HG02970 (cell line): ENCODE results near the gene CILP.

Experiments used
- ATAC-seq: cut with Tn5 transposase; IDR thresholded peaks from one replicate; pipeline ENCODE4 v1.9.1; 2021; ENCODE audit warnings: mild to moderate bottlenecking, moderate library complexity, moderate number of reproducible peaks; ENCODE audit not compliant: unreplicated experiment, low FRiP score

Gene CILP

GRCh38 chr15:65163041-65163440 is 48.2 kb downstream of the CILP start:
- ATAC-seq = no peak

GRCh38 chr15:65156692-65157091 is 54.6 kb downstream of the CILP start:
- ATAC-seq = no peak

GRCh38 chr15:65154720-65155119 is 56.6 kb downstream of the CILP start:
- ATAC-seq = no peak

- no peak for ATAC-seq
These were observed 63.4 kb downstream of the CILP start for GRCh38 chr15:65147902-65148301.

- no peak for ATAC-seq
These were observed 64.8 kb downstream of the CILP start for GRCh38 chr15:65146438-65146837.
